GM21717 (cell line): Measurements from ENCODE around the gene CD101.
"Not testable (repeated sequence)": the region's sequence is repeated elsewhere in the genome, so short reads cannot be mapped to it uniquely, and the experiment has no call there.

ENCODE experiments used
- ATAC-seq: cut with Tn5 transposase; IDR thresholded peaks from one replicate; pipeline ENCODE4 v1.9.1; 2021; ENCODE audit warnings: mild to moderate bottlenecking, moderate library complexity; ENCODE audit not compliant: unreplicated experiment

Gene CD101

GRCh38 chr1:117001254-117001927, at the start of gene CD101:
TSS of gene CD101 (plus strand) at chr1:117001760. CDS start at chr1:117001818, 58 bp downstream.
- peak; percentile 95 for ATAC-seq

- no peak for ATAC-seq
Observed at GRCh38 chr1:116952738-116953275, 48.8 kb upstream of the CD101 start.

- no peak for ATAC-seq
Observed at GRCh38 chr1:116954440-116954839, 47.1 kb upstream of the CD101 start.

GRCh38 chr1:116956378-116956777, 45.2 kb upstream of the CD101 start:
- no peak for ATAC-seq

GRCh38 chr1:116957646-116958045, 43.9 kb upstream of the CD101 start:
- ATAC-seq = no peak

GRCh38 chr1:116958110-116958509, 43.5 kb upstream of the CD101 start:
- ATAC-seq = no peak

GRCh38 chr1:116958977-116959376, 42.6 kb upstream of the CD101 start:
- no peak for ATAC-seq

- no peak for ATAC-seq
Observed at GRCh38 chr1:116961606-116962005, 40.0 kb upstream of the CD101 start.

GRCh38 chr1:116962987-116963639, 38.4 kb upstream of the CD101 start:
- no peak for ATAC-seq

- no peak for ATAC-seq
Observed at GRCh38 chr1:116966791-116967190, 34.8 kb upstream of the CD101 start.

- ATAC-seq = no peak
Observed at GRCh38 chr1:116968724-116969123, 32.8 kb upstream of the CD101 start.

GRCh38 chr1:116971258-116971860, 30.2 kb upstream of the CD101 start:
- no peak for ATAC-seq

GRCh38 chr1:116971965-116972673, 29.4 kb upstream of the CD101 start:
- no peak for ATAC-seq

- ATAC-seq = no peak
Observed at GRCh38 chr1:116972674-116973030, 28.9 kb upstream of the CD101 start.

- not testable (repeated sequence) for ATAC-seq
Observed at GRCh38 chr1:116980309-116980708, 21.3 kb upstream of the CD101 start.

- ATAC-seq = no peak
Observed at GRCh38 chr1:116981521-116982037, 20.0 kb upstream of the CD101 start.

GRCh38 chr1:116982319-116983004, 19.1 kb upstream of the CD101 start:
- ATAC-seq = no peak

- ATAC-seq = no peak
Observed at GRCh38 chr1:116983112-116983511, 18.4 kb upstream of the CD101 start.

- ATAC-seq = no peak
Observed at GRCh38 chr1:116983678-116984077, 17.9 kb upstream of the CD101 start.

- ATAC-seq = no peak
Observed at GRCh38 chr1:116984406-116985160, 17.0 kb upstream of the CD101 start.
